ENCODE results near the gene LRMDA. TPM values are rescaled to one million over a fixed set of nuclear protein-coding genes. Genes with fewer than 3 reads are reported as not detected.

Gene LRMDA
- total and polyA plus RNA-seq, 2 of the 13 experiments (the other 11 are each of a cell fraction or from before 2014, with no cell fraction given), result 13.4 to 22.0 TPM

DNA sequence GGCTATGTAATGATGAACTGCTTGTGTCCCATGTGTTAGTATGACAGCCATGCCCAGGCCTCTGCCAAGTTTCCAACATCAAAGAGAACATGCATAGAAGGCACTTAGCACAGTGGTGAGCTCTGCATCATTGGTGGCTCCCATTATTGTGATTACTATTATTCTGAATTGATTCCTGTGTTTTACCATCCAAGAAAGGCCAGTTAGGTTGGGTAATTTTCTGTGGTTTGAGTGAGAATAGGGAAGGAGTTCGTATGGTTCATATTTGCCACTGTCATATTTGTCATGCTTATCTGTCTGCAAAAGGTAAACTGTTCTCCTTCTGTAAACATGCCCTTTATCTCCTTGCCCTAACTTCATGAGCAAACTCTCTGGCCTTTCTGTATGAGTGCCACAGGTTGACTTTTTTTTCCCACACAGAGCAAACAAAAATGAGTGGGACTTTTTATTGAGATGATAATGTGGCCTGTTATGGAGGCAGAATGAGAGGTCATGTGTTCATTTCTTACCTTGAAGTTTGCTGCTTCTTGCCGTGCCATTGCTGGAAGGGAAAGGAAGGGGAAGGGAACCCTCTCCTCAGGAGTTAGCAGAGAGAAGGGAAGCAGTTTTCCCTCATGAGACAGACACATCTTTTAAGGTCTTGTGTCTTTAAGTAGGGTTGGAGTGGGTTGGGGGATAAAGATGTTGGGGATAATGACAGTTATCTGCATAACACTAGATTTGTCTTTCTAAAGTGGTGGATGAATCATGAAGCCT is 301.9 kb downstream of the LRMDA start (continued):
- no peak for TF ChIP-seq HNRNPUL1 (IDR thresholded peaks at IDR 0.05; ENCODE audit: low read depth, low read length)
- no peak for TF ChIP-seq NFKB2 (CRISPR knock-in tag; IDR thresholded peaks at IDR 0.05; ENCODE audit: borderline replicate concordance)
- TF ChIP-seq CHD4 (IDR thresholded peaks at IDR 0.05; ENCODE audit: borderline replicate concordance, low read length), result peak; percentile 62; the same call in 1 of the 2 replicates
- no peak for TF ChIP-seq ZNF251 (CRISPR knock-in tag; IDR thresholded peaks at IDR 0.05)
- peak; percentile 90 for TF ChIP-seq HNF4G (IDR thresholded peaks at IDR 0.05; ENCODE audit: borderline replicate concordance, low read depth, low read length)
- TF ChIP-seq HNF4G (CRISPR knock-in tag; IDR thresholded peaks at IDR 0.05; ENCODE audit: borderline replicate concordance, low read depth), result peak; percentile 76; the same call in 1 of the 2 replicates
- peak; percentile 88 for TF ChIP-seq SMAD3 (CRISPR knock-in tag; IDR thresholded peaks at IDR 0.05)
- no peak for TF ChIP-seq TEAD2 (CRISPR knock-in tag; IDR thresholded peaks at IDR 0.05)
- TF ChIP-seq GATA4 (IDR thresholded peaks at IDR 0.05; ENCODE audit: borderline replicate concordance, low read depth), result peak; percentile 97
- TF ChIP-seq, protein P1, sequence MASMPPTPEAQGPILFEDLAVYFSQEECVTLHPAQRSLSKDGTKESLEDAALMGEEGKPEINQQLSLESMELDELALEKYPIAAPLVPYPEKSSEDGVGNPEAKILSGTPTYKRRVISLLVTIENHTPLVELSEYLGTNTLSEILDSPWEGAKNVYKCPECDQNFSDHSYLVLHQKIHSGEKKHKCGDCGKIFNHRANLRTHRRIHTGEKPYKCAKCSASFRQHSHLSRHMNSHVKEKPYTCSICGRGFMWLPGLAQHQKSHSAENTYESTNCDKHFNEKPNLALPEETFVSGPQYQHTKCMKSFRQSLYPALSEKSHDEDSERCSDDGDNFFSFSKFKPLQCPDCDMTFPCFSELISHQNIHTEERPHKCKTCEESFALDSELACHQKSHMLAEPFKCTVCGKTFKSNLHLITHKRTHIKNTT (CRISPR knock-in tag; IDR thresholded peaks at IDR 0.05), result no peak
- no peak for TF ChIP-seq SRF (IDR thresholded peaks at IDR 0.05; ENCODE audit: low read depth, low read length)
- TF ChIP-seq SKI (IDR thresholded peaks at IDR 0.05; ENCODE audit: partially characterized antibody), result peak; percentile 92
- peak; percentile 68; the same call in 1 of the 2 replicates for TF ChIP-seq ZBTB20 (CRISPR knock-in tag; IDR thresholded peaks at IDR 0.05; ENCODE audit: borderline replicate concordance, low read depth)
- TF ChIP-seq, protein P2, sequence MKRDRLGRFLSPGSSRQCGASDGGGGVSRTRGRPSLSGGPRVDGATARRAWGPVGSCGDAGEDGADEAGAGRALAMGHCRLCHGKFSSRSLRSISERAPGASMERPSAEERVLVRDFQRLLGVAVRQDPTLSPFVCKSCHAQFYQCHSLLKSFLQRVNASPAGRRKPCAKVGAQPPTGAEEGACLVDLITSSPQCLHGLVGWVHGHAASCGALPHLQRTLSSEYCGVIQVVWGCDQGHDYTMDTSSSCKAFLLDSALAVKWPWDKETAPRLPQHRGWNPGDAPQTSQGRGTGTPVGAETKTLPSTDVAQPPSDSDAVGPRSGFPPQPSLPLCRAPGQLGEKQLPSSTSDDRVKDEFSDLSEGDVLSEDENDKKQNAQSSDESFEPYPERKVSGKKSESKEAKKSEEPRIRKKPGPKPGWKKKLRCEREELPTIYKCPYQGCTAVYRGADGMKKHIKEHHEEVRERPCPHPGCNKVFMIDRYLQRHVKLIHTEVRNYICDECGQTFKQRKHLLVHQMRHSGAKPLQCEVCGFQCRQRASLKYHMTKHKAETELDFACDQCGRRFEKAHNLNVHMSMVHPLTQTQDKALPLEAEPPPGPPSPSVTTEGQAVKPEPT (CRISPR knock-in tag; IDR thresholded peaks at IDR 0.05; ENCODE audit: low read depth), result no peak
- TF ChIP-seq, protein P3, sequence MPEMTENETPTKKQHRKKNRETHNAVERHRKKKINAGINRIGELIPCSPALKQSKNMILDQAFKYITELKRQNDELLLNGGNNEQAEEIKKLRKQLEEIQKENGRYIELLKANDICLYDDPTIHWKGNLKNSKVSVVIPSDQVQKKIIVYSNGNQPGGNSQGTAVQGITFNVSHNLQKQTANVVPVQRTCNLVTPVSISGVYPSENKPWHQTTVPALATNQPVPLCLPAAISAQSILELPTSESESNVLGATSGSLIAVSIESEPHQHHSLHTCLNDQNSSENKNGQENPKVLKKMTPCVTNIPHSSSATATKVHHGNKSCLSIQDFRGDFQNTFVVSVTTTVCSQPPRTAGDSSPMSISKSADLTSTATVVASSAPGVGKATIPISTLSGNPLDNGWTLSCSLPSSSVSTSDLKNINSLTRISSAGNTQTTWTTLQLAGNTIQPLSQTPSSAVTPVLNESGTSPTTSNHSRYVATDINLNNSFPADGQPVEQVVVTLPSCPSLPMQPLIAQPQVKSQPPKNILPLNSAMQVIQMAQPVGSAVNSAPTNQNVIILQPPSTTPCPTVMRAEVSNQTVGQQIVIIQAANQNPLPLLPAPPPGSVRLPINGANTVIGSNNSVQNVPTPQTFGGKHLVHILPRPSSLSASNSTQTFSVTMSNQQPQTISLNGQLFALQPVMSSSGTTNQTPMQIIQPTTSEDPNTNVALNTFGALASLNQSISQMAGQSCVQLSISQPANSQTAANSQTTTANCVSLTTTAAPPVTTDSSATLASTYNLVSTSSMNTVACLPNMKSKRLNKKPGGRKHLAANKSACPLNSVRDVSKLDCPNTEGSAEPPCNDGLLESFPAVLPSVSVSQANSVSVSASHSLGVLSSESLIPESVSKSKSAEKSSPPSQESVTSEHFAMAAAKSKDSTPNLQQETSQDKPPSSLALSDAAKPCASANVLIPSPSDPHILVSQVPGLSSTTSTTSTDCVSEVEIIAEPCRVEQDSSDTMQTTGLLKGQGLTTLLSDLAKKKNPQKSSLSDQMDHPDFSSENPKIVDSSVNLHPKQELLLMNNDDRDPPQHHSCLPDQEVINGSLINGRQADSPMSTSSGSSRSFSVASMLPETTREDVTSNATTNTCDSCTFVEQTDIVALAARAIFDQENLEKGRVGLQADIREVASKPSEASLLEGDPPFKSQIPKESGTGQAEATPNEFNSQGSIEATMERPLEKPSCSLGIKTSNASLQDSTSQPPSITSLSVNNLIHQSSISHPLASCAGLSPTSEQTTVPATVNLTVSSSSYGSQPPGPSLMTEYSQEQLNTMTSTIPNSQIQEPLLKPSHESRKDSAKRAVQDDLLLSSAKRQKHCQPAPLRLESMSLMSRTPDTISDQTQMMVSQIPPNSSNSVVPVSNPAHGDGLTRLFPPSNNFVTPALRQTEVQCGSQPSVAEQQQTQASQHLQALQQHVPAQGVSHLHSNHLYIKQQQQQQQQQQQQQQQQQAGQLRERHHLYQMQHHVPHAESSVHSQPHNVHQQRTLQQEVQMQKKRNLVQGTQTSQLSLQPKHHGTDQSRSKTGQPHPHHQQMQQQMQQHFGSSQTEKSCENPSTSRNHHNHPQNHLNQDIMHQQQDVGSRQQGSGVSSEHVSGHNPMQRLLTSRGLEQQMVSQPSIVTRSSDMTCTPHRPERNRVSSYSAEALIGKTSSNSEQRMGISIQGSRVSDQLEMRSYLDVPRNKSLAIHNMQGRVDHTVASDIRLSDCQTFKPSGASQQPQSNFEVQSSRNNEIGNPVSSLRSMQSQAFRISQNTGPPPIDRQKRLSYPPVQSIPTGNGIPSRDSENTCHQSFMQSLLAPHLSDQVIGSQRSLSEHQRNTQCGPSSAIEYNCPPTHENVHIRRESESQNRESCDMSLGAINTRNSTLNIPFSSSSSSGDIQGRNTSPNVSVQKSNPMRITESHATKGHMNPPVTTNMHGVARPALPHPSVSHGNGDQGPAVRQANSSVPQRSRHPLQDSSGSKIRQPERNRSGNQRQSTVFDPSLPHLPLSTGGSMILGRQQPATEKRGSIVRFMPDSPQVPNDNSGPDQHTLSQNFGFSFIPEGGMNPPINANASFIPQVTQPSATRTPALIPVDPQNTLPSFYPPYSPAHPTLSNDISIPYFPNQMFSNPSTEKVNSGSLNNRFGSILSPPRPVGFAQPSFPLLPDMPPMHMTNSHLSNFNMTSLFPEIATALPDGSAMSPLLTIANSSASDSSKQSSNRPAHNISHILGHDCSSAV (CRISPR knock-in tag; IDR thresholded peaks at IDR 0.05; ENCODE audit: borderline replicate concordance), result no peak
- TF ChIP-seq, protein P4, sequence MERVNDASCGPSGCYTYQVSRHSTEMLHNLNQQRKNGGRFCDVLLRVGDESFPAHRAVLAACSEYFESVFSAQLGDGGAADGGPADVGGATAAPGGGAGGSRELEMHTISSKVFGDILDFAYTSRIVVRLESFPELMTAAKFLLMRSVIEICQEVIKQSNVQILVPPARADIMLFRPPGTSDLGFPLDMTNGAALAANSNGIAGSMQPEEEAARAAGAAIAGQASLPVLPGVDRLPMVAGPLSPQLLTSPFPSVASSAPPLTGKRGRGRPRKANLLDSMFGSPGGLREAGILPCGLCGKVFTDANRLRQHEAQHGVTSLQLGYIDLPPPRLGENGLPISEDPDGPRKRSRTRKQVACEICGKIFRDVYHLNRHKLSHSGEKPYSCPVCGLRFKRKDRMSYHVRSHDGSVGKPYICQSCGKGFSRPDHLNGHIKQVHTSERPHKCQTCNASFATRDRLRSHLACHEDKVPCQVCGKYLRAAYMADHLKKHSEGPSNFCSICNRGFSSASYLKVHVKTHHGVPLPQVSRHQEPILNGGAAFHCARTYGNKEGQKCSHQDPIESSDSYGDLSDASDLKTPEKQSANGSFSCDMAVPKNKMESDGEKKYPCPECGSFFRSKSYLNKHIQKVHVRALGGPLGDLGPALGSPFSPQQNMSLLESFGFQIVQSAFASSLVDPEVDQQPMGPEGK (CRISPR knock-in tag; IDR thresholded peaks at IDR 0.05), result peak; percentile 75; the same call in 1 of the 2 replicates

Data from HepG2 (cell line).